ENCODE results near the gene EXOC4.

GRCh38 chr7:133395551-133395950, 142.7 kb downstream of the EXOC4 start:
- TF ChIP-seq CTCF (IDR thresholded peaks at IDR 0.05) = no peak
- no peak for TF ChIP-seq POLR2AphosphoS5 (IDR thresholded peaks at IDR 0.05)
